WERI-Rb-1 (cell line): ENCODE data around the gene FBXW5.

Experiments
- DNase-seq: peaks from one replicate; pipeline ENCODE4 v3.0.0-alpha.2; 2020
- H3K27ac ChIP-seq: fragments of 250-450 bp; sonication (Bioruptor Pico); 2 replicates; pipeline ENCODE4 v1.5.1; 2020; ENCODE audit warnings: mild to moderate bottlenecking, moderate library complexity
- H3K27me3 ChIP-seq: fragments of 250-450 bp; sonication (Bioruptor Pico); 2 replicates; pipeline ENCODE4 v1.5.1; 2021; ENCODE audit warnings: mild to moderate bottlenecking, low read depth, moderate library complexity; ENCODE audit not compliant: insufficient read depth, severe bottlenecking
- H3K36me3 ChIP-seq: fragments of 250-450 bp; sonication (Bioruptor Pico); 2 replicates; pipeline ENCODE4 v1.5.1; 2020; ENCODE audit warnings: mild to moderate bottlenecking, moderate library complexity
- H3K4me3 ChIP-seq: 2 replicates; pipeline ENCODE4 v1.5.1; 2011; ENCODE audit warnings: low read depth, mild to moderate bottlenecking, control low read depth, low read length
- H3K9me3 ChIP-seq: fragments of 250-450 bp; sonication (Bioruptor Pico); 2 replicates; pipeline ENCODE4 v1.5.1; 2021; ENCODE audit warnings: mild to moderate bottlenecking, moderate library complexity; ENCODE audit not compliant: severe bottlenecking
- TF ChIP-seq, protein P1 (sequence below): IDR thresholded peaks from 2 replicates; pipeline ENCODE4 v1.5.1; 2011; ENCODE audit warnings: low read depth, mild to moderate bottlenecking, control low read depth, inconsistent platforms, low read length

FBXW5 gene

GRCh38 chr9:136946228-136947027, 1.9 kb upstream of the FBXW5 start:
- Histone ChIP-seq H3K4me3 (no peak overlapping the region), H3K27ac (no peak overlapping the region), H3K9me3 (no peaks in the 10 kb centered on the region), H3K36me3 (peaks cover 16% of the 10 kb centered on the region), H3K27me3 (no peaks in the 10 kb centered on the region)
- no peak for DNase-seq
- TF ChIP-seq, protein P1, sequence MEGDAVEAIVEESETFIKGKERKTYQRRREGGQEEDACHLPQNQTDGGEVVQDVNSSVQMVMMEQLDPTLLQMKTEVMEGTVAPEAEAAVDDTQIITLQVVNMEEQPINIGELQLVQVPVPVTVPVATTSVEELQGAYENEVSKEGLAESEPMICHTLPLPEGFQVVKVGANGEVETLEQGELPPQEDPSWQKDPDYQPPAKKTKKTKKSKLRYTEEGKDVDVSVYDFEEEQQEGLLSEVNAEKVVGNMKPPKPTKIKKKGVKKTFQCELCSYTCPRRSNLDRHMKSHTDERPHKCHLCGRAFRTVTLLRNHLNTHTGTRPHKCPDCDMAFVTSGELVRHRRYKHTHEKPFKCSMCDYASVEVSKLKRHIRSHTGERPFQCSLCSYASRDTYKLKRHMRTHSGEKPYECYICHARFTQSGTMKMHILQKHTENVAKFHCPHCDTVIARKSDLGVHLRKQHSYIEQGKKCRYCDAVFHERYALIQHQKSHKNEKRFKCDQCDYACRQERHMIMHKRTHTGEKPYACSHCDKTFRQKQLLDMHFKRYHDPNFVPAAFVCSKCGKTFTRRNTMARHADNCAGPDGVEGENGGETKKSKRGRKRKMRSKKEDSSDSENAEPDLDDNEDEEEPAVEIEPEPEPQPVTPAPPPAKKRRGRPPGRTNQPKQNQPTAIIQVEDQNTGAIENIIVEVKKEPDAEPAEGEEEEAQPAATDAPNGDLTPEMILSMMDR: no peak

DNA sequence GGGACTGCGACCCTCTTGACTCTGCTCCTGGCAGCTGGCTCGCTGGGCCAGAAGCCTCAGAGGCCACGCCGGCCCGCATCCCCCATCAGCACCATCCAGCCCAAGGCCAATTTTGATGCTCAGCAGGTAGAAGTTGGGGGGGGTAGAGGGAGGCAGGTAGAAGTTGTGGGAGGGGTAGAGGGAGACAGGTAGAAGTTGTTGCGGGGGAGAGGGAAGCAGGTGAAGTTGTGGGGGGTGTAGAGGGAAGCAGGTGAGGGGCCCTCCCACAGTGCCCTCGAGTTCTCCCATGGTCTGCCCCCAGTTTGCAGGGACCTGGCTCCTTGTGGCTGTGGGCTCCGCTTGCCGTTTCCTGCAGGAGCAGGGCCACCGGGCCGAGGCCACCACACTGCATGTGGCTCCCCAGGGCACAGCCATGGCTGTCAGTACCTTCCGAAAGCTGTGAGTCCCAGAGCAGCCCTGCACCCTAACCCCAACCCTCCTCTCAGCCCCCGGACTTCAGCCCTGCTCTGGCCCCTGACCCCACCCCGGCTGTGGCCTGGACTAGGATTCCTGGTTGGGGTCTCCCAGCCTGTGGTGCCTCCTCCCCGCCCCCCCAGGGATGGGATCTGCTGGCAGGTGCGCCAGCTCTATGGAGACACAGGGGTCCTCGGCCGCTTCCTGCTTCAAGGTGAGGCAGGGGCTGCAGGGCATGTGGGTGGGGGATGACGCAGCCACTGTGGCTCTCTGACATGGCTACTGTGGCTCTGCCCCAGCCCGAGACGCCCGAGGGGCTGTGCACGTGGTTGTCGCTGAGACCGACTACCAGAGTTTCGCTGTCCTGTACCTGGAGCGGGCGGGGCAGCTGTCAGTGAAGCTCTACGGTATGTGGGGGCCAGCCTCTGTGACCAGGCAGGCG, 1.0 kb upstream of the FBXW5 start:
- H3K27ac ChIP-seq: no peak overlapping the region

DNA sequence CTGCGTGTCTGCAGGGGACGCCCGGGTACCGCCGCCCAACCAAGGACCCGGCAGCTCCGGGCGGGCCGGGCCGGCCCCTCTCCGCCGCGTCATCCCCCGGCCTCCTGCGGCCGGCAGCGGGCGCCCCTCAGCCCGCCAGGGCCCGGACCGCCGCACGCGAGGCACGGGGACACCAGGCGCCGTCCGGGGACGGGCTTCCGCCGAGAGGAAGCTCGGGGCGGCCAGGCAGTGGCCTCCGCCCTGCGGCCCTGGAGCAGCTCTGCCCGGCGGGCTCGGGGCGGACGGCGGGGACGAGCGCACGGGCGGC, 373 bp downstream of the FBXW5 start:
- peak overlapping the region; percentile 67 for H3K4me3 ChIP-seq
- no peaks in the 10 kb centered on the region for H3K27me3 ChIP-seq
- TF ChIP-seq, protein P1: no peak
- H3K36me3 ChIP-seq: peaks cover 34% of the 10 kb centered on the region
- DNase-seq: no peak
- peak overlapping the region; percentile 67 for H3K27ac ChIP-seq
- no peaks in the 10 kb centered on the region for H3K9me3 ChIP-seq

More for the DNA sequence above, 1.0 kb upstream of the FBXW5 start:
- no peak for DNase-seq
- TF ChIP-seq, protein P1: no peak
- no peaks in the 10 kb centered on the region for H3K27me3 ChIP-seq
- H3K4me3 ChIP-seq: no peak overlapping the region
- peaks cover 24% of the 10 kb centered on the region for H3K36me3 ChIP-seq
- no peaks in the 10 kb centered on the region for H3K9me3 ChIP-seq

DNA sequence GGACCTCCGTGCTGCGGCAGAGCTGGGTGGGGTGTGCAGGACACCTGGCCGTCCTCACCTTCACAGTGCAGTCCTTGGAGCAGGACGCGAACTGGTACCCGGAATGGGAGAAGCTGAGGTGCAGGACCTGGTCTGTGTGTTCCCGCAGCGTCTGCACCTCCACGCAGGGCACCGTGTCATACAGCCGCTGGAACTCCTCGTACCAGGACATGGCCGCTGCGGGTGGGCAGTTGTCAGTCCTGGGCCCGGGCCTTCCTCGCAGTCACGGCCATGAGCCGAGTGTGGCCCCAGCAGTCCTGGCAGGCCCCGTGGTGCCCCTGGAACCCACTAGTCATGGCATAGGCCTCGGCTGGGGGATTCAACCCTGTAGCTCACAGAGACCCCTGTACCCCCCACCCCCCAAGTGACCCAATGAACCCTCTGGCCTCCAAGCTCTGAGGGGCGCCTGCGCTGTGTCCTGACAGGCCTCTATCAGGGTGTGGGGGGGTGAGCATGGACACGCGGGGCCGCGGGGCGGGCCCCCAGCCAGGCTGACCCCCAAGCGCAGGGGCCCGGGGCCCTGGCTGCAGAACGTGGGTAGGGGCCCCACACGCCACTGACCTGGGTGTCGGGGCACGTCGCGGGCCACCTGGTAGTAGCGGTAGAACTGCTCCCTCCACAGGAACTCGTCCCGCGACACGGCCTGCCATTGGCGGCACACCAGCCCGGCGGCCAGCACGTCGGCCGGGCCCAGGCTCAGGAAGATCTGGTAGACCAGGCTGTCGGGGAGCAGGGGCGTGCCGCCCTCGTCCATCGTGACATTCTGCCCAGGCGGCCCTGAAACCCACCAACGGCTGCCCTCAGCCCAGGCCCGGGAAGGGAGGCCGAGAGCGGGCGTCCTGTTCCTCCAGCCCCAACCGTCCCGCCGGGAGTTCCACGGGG, 987 bp downstream of the FBXW5 start:
- H3K27me3 ChIP-seq: no peaks in the 10 kb centered on the region
- peaks cover 34% of the 10 kb centered on the region for H3K36me3 ChIP-seq
- TF ChIP-seq, protein P1: no peak
- DNase-seq: no peak
- H3K27ac ChIP-seq: peak overlapping the region; percentile 67
- no peaks in the 10 kb centered on the region for H3K9me3 ChIP-seq
- H3K4me3 ChIP-seq: peak overlapping the region; percentile 67

DNA sequence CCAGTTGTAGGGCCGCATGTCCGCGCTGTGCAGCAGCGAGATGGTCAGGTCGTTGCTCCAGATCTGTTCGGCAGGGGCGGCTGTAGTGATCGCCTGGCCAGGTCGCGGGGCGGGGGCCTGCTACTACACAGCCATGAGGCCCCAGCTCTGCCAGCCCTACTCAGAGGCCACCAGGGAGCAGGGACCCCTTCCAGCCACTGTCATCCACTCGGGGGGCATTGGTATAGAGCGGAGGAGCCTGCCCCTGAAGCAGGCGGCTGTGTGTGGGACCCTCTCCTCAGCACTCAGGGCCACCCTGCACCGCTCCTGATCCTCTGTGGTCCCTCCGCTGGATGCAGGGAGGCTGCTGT, 1.7 kb downstream of the FBXW5 start:
- Histone ChIP-seq H3K27ac (no peak overlapping the region), H3K36me3 (peaks cover 34% of the 10 kb centered on the region), H3K27me3 (no peaks in the 10 kb centered on the region), H3K9me3 (no peaks in the 10 kb centered on the region), H3K4me3 (no peak overlapping the region)
- TF ChIP-seq, protein P1: no peak
- no peak for DNase-seq
